Sigmoid colon (tissue), 4 donors: Measurements from ENCODE around the gene FOXK2.
A peak's percentile ranks its signal among the peaks of the same experiment; 100 is the strongest.

Experiments used
- CTCF ChIP-seq, 4 experiments: fragments of 450-650 bp in 3 of 4; fragments of 200-600 bp in 1 of 4; IDR thresholded peaks; one replicate each; pipeline ENCODE4 v1.5.1; 2016 to 2019; ENCODE audit warnings: antibody characterized with exemption in 4 of 4, mild to moderate bottlenecking in 3 of 4, moderate library complexity in 2 of 4
- EP300 ChIP-seq, 4 donors: sonication (generic); formaldehyde crosslinking; IDR thresholded peaks; one replicate each; pipeline ENCODE4 v1.6.1; 2017; ENCODE audit warnings: antibody characterized with exemption in 4 of 4
- POLR2A ChIP-seq, 2 donors: fragments of 450-650 bp; IDR thresholded peaks; one replicate each; pipeline ENCODE4 v1.6.1; 2016; ENCODE audit warnings: antibody characterized with exemption in 2 of 2, mild to moderate bottlenecking in 2 of 2, moderate library complexity in 2 of 2
- POLR2AphosphoS5 ChIP-seq, 4 donors: sonication (generic); formaldehyde crosslinking; IDR thresholded peaks; one replicate each; pipeline ENCODE4 v1.6.1; 2017; ENCODE audit warnings: antibody characterized with exemption in 4 of 4

GRCh38 chr17:82592767-82593589 lies 73.4 kb downstream of the FOXK2 start:
- TF ChIP-seq POLR2AphosphoS5 (IDR thresholded peaks at IDR 0.05) (peak in 1 of 4 donors; percentile 18), CTCF (IDR thresholded peaks at IDR 0.05) (no peak), POLR2A (IDR thresholded peaks at IDR 0.05) (no peak), EP300 (IDR thresholded peaks at IDR 0.05) (no peak)
